ENCODE measurements around the gene CMYA5.

DNA sequence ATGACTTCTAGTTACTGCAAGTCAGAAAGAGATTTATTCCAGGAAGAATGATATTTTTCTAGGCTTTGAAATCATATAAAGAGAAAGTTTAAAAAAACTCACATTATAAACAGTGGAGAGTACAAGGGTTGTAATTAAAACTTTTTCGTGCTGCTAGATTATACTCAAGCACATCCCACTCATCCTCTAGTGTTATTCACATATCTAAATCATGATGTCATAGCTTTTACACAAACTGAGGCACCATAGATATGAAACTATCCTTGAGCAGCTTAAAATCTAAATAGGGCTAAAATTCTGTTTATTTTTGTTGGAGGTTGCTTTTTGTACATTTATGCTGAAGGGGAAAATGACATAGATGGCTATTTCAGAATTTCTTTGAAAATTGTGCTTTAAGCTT lies 47.4 kb upstream of the CMYA5 start:
- TF ChIP-seq EZH2 (IDR thresholded peaks at IDR 0.05; ENCODE audit: low read depth) (no peak), CTCF (conservative IDR thresholded peaks at IDR 0.05) (no peak)
